NCI-H82 treated with DMSO at 0.1 percent for 48 hours (cell line): ENCODE measurements around the gene GNB4.

ENCODE experiments used
- DNase-seq: peaks from one replicate; lab custom pipeline; 2025; ENCODE audit not compliant: unreplicated experiment; lab: John Stamatoyannopoulos, UW

Gene GNB4

GRCh38 chr3:179451265-179452175 is at the start of gene GNB4:
GNB4 (minus strand) TSS chr3:179451470; CDS start chr3:179426200, 25,270 bp downstream.
- peak; percentile 58 for DNase-seq

- no peak for DNase-seq
Observed at GRCh38 chr3:179495483-179495882, 44.2 kb upstream of the GNB4 start.

- no peak for DNase-seq
Observed at GRCh38 chr3:179493260-179493659, 42.0 kb upstream of the GNB4 start.

- no peak for DNase-seq
Observed at GRCh38 chr3:179488213-179488612, 36.9 kb upstream of the GNB4 start.

- DNase-seq = no peak
Observed at GRCh38 chr3:179486806-179487205, 35.5 kb upstream of the GNB4 start.

GRCh38 chr3:179482857-179483256 is 31.6 kb upstream of the GNB4 start:
- no peak for DNase-seq

- no peak for DNase-seq
Observed at GRCh38 chr3:179476215-179476614, 24.9 kb upstream of the GNB4 start.

- no peak for DNase-seq
Observed at GRCh38 chr3:179474480-179474879, 23.2 kb upstream of the GNB4 start.

GRCh38 chr3:179473565-179473964 is 22.3 kb upstream of the GNB4 start:
- no peak for DNase-seq

GRCh38 chr3:179464323-179465092 is 13.2 kb upstream of the GNB4 start:
- DNase-seq = no peak

GRCh38 chr3:179463319-179463718 is 12.0 kb upstream of the GNB4 start:
- DNase-seq = no peak

- DNase-seq = no peak
Observed at GRCh38 chr3:179460260-179460659, 9.0 kb upstream of the GNB4 start.

- DNase-seq = no peak
Observed at GRCh38 chr3:179455954-179456353, 4.7 kb upstream of the GNB4 start.

GRCh38 chr3:179454887-179455286 is 3.6 kb upstream of the GNB4 start:
- no peak for DNase-seq

GRCh38 chr3:179453967-179454366 is 2.7 kb upstream of the GNB4 start:
- peak; percentile 90 for DNase-seq

- no peak for DNase-seq
Observed at GRCh38 chr3:179452872-179453271, 1.6 kb upstream of the GNB4 start.

- no peak for DNase-seq
Observed at GRCh38 chr3:179452176-179452564, 900 bp upstream of the GNB4 start.

- DNase-seq = no peak
Observed at GRCh38 chr3:179450901-179451264, 387 bp downstream of the GNB4 start.

GRCh38 chr3:179450261-179450701 is 989 bp downstream of the GNB4 start:
- DNase-seq = no peak

GRCh38 chr3:179449636-179450035 is 1.6 kb downstream of the GNB4 start:
- DNase-seq = no peak

- DNase-seq = no peak
Observed at GRCh38 chr3:179447251-179447650, 4.0 kb downstream of the GNB4 start.

GRCh38 chr3:179446501-179446900 is 4.8 kb downstream of the GNB4 start:
- no peak for DNase-seq
